GM21825 (cell line): ENCODE data around the gene USP31.

Experiments used
- ATAC-seq: cut with Tn5 transposase; IDR thresholded peaks from one replicate; pipeline ENCODE4 v1.9.1; 2021; ENCODE audit warnings: mild to moderate bottlenecking, moderate library complexity; ENCODE audit not compliant: unreplicated experiment

Gene USP31

DNA sequence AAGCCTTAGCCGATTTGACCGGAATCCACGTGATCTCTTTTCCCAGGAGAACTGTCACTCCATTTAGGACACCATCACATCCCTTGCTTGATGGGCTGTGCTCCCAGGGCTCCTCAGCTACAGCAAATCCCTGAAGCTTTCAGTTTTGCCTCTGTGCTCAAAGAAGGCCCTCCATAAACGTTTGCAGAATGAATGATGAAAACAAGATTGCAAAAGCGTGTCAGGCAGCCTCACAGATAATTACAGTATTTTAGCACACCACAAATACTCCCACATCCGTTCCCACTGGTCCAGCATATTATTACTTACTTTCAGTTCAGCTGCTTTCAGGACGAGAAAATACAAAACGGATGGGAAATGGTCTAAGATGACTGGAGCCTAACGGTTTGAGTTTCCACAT, 84.6 kb downstream of the USP31 start:
- ATAC-seq: no peak

DNA sequence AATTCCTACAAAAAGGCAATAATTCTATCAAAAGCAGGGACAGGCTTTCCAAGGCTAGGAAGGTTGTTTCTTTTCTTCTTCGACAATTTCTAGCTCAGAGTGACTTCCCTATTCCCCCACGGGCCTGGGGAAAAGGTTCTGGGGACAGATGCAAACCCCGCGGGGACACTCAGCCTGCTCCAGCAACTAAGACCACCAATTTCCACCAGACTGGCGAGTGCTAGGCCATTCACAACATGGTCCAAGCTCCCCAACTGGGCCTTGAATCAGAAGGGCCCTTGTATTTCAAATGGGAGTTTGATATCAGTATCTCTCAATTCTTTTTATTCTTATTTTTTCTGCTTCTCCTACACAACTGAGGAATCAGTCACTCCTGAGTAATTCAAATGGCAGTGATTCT, 86.7 kb downstream of the USP31 start:
- ATAC-seq: no peak

DNA sequence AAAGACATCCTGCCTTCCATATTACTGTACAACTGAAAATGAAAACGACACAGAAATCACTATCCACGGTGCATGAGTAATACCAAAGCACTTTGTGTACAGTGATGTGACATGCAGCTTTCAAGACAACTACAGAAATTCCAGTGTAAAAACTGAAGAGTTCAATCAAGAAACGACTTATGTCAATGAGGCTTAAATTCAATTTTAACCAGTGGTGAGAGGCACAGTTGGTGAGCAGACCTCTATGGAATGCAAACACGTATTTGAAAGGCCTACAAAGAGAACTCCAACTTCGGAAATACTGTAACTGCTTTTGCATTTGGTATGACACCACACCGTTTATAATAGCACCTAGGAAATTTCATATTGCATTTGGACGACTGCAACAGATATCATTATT, 87.6 kb downstream of the USP31 start:
- no peak for ATAC-seq

DNA sequence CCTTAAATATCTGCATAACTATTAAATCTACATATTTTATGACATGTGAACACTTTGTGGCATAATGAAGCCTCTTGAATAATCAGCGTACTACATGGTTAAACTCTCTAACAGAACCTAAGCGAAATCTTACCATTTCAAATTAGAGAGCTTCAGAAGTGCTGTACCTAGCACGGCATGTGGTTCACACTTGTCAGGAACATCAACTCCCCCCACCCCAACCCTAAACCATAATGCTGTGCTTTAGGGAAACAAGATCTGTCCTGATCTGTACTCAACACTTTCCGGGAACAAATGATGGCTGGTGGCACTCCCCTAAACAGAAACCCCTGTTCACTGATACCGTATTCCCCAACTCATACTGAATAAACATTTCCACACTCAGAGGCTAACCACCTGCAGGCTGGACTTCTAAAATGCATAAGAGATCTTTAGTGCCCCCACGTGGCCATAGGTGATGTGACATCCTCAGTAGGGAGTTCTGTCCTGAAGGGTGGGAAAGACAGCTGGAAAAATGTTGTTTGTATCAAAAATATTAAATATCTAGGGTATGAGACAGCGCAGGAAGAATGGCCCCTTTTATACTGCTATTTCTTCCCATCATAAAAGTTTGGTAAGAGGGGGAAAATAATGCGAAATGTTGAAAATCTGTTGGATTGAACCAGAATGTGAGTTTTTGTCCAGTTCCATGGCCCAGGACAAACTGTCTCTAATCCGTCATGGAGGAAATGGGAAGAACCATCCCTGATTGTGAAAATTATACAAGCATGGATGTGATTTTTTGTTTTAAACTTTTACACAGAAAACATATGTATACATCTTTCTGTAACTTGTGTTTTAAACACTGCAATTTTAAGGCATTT, 88.6 kb downstream of the USP31 start:
- ATAC-seq: no peak

DNA sequence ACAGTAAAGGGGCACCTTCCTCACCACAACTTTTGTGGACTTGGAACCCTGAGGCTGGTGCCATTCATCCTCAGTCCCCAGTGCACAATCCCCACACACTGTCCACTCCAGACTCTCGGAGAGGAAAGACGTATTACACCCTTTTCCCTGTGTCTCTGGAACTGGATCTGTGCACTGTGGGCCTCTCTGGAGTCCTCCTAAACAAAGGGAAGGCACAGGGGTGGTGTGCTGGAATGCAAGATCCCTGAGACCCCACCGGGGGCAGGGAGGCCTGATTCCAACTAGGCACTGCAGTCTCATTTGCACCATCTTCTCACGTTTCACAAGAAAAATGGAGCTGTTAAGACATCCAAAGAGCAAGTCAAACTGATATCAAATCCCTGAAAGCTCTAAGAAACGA, 89.8 kb downstream of the USP31 start:
- no peak for ATAC-seq

DNA sequence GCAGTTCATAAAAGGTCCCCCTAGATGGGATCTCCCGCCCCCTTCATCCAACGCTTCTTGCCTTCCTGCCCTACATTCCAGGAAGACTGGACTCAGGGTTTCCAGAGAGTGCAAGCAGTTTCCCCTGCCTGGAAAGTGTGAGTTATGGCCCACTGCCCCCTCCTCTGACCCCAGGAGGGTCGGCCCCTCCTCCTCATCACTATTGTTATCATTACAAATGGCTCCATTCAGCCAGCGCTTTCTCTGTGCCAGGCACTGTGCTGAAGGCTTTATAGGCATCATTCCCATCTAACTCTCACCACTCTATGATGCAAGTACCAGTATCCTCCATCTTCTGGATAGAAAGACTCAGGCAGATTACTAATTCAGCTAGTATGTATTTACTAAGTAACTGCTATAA, 90.7 kb downstream of the USP31 start:
- no peak for ATAC-seq

DNA sequence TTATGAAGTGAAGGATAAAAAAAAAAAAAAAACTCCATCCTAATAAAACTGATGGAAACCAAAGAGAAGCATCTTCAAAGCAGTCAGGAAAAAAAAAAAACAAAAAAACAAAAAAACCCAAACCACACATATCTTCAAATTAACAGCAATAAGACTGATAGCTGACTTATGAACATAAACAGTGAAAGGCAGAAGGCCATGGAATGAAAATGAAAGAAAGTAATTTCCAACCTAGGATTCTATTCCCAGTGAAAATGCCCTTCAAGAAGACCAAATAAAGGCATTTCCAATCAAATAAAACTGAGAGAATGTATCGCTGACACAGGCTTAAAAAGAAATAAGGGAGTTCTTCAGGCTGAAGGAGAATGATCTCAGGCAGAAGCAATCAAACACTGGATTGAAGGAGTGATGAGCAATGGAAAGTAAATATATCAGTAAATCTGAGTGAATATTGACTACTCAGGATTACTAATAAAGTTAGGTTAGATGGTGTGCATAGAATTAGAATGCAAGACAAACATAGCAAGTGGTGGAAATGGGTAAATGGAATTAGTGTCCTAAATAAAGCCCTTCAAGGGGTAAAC, 92.1 kb downstream of the USP31 start:
- no peak for ATAC-seq

DNA sequence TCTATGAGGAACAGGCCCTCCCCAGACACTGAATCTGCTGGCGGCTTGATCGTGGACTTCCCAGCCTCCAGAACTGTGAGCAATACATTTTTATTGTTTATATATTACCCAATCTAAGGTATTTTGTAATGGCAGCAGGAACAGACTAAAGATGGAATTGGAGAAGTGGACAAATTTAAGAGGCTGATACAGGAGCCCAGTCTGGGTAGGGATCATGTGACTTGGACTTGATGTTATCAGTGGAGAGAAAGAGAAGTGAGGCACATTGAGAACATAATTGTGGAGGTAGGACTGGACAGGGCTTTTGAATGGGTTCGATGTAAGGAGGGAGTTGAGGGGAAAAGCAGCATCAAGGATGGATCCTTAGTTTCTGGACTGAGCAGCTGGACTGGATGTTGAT, 93.8 kb downstream of the USP31 start:
- ATAC-seq: no peak

DNA sequence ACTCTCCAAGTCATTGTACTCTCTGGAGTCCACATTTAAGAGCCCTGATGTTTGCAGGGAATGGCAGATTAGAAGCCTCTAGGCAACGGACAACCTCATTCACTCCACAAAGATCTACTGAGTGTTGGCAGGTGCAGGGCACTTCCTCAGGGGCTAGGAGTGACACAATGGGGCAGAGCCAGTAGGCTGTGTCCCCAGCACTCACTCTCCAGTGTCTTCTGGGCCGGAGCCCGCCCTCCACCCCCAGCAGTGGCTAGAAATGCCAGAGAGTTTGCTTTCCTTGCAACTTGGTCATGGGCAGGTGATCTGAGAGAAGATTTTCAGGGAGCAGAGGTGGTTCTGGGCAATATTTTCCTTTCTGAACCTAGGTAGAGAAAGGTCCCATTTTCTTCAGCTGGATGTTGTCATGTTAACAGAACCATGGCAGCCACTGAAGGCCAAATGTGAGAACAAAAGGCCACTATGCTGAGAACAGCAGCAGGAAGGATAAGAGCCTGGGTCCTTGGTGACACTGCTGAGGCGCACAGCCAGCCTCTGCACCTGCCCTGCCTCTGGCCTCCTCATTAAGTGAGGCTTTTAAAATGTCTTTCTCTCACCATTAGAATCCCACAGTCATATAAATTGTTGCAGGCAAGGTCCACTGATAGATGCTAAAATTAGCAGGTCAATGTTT, 96.2 kb downstream of the USP31 start:
- ATAC-seq: no peak

DNA sequence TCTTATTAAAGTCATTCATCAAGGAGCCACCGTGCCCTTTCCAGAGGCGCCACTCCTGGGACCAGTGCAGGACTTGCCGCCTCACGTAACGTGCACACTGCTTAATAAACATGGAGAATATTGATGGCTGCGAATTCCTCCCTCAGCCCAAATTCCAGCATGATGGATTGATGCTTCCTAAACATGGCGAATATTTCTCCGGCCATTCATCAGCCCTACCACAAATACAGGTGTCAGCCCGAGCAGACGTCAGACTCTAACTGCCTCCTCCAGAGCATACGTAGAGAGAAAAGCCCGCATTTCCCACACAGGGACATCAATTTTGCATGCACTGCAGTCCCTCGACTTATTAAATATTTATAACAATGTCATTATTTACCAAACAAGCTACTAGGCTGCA, 97.0 kb downstream of the USP31 start:
- no peak for ATAC-seq

DNA sequence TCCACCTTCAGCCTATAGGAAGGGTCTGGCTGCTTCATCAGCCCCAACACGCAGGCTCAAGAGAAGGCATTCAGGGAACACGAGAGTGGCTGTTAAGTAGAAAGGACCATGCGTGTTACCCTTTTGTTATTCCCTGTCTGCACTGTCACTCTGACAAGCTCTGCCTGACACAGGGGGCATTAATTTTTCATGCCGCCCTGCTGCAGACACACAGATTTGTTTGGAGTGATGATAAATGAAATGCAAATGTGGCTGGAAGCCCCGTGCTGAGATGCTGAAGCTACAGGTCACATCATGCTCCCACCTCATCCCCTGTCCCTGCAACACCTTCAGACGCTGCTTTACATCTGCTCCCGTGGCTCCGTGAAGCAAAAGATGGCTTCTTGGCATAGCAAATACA, 97.7 kb downstream of the USP31 start:
- no peak for ATAC-seq

DNA sequence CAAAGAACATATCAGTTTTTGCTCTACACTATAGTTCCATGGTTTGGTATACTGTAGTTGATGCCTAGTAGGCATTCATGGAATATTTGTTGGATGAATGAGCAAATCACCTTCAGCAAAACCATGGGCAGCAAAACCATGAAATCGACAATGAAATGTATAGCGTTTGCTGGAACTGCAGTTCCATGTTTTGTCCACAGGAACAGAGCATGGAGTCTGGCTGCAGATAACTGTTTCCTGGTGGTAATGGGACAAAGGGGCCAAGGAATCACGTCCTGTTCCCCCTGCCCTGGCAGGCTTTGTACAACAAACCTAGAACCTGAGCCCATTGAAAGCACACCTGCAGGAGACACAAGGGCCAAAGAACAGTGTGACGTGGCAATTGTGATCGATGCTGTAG, 101.1 kb downstream of the USP31 start:
- ATAC-seq: no peak

DNA sequence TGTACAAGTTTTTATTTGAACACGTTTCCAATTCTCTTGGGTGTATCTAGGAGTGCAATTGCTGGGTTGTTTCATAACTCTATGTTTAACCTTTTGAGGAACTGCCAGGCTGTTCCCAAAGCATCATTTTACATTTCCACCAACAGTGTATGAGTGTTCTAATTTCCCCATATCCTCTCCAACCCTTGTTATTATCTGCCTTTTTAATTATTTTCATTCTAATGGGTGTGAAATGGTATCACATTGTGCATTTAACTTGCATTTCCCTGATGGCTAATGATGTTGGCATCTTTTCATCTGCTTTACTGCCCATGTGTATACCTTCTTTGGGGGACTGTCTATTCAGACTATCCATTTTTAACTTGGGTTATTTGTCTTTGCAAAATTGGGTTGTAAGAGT, 104.2 kb downstream of the USP31 start:
- ATAC-seq: no peak

DNA sequence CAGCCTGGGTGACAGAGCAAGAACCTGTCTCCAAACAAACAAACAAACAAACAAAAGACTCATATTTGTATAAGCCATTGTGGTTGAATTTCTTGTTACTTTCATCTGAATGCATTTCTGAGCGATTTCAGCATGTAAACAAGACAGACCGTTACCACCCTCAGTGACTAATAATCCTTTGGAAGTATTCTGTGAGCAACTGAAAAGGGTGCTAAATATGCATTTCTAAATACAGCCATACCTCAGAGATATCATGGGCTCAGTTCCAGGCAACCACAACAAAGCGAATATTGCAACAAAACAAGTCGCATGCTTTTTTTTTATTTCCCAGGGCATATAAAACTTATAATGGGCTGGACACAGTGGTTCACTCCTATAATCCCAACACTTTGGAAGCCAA, 109.0 kb downstream of the USP31 start:
- ATAC-seq: no peak

DNA sequence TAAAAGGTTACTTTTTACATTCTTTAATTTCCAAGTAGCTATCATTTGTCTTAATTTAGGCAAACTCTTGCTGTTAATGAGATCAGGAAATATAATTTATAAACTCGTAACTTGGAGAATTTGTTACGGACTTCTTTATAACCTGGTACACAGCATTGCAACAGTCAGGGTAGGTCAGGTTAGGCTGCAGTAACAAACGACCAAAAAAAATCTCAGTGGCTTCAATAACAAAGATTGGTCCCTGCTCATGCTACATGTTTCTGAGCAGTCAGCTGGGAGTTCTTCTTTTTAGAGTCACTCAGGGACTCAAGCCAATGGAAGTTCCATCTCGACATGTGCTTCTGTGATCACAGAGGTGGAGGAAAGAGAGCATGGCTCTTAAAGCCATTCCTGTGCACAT, 110.1 kb downstream of the USP31 start:
- ATAC-seq: no peak

DNA sequence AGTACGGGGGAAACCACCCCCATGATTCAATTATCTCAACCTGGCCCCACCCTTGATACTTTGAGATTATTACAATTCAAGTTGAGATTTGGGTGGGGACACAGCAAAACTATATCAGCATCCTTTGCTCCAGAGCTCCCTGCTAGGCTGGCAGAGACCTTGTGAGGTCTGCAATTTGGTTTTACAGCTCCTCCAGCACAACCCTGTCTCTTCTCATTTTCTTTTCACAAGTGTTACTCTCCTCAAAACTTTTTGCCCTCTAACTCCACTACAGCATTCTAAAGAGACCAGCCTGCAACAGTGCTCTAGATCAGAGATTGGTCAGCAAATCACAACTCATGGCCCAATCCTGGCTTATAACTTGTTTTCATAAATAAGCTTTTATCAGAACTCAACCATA, 114.0 kb downstream of the USP31 start:
- no peak for ATAC-seq

DNA sequence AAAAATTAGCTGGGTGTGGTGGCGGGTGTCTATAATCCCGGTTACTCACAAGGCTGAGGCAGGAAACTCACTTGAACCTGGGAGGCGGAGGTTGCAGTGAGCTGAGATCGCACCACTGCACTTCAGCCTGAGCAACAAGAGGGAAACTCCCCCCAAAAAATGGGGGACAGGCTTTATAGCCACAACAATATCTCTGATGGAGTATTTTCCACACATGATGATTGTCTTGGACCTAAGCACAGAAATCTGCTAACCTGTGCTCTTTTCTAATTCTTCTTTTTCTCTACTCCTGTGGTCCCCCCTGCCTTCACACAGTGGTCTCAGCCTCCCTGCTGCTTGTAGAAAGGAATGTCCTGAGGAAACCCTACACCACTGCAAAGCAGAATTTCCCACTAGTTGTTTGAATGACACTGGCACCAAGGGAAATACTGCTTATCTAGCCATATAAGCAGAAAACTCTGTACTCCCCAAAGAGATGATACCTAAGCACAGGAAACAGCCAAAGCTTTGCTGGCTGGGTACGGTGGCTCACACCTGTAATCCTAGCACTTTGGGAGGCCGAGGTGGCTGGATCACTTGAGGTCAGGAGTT, 117.6 kb downstream of the USP31 start:
- ATAC-seq: no peak

DNA sequence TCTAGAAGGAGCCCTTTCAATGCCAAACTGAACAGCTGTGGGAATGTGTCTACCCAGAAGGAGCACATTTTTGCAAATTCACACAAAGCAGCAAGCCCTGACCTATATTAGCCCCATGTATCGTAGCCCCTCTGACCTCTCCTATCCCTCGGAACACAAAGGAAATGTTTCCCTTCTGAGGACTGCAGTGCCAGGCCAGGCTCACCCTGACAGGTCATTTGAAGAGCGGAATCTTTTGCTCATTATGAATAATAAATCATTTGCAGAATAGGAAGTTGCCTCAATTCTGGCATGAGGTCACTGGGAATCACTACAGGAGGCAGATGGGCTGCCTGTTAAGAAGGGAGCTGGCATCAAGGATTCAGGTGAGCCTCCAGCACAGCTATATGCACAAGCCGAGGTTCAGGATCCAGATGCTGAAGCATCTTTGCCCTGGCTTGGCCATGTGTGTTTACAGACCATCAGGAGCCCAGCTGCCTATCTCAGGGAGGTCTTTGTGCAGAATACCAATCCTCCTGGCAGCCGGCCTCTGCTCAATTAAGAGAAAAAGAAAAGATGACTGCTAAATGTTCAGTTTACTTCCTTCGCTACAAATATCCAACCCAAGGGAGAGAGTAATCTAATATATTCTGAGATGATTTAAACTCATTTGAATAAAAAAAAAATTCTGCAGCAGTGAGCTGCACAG, 119.4 kb downstream of the USP31 start:
- ATAC-seq: no peak

DNA sequence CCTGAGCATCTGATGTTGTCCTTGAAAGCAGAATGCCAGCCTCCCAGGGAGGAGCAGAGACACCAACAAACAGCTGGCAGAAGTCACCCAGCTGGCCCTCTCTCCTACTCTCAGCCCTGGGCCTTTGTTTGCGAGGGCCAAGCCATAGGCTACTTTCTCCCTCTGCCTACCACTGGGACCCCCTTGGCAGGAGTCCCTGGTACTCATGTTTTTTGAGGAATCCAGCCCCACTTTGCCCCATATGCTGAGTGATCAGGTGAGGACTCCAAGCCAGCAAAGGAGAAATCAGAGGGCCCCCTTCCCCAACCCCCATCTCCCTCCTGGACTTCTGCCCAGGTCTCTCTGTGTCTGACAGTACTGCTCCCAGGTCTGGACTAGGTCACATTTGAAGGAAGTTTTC, 121.9 kb downstream of the USP31 start:
- ATAC-seq: no peak

DNA sequence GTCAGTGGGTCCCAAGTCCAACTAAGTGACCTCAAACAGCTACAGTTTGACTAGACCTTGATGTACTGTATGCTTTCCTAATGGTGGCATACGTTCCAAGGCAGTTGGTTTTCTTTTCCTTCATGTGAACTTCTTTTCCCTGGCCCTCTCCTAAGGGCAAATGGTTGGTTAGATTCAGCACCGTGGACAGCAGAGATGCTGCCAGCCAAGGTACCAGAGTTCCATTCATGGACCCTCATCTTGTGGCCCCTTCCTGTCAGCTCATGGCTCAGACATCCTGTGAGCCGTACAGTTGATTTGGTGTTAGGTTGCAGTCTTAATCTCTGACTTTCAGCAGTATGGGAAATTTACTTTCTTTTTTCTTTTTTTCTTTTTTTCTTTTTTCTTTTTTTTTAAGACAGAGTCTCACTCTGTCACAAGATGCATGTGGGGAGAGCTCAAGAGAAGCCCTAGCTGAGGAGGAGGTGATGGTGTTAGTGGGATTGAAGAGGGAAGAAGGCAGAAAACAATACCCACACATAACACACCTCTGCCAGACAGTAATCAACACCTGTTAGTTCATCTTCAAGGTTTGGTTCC, 122.4 kb downstream of the USP31 start:
- no peak for ATAC-seq
